H9 (cell line): ENCODE measurements around the gene HES6. TPM values are rescaled to one million over a fixed set of nuclear protein-coding genes. Genes with fewer than 3 reads are reported as not detected.

Experiments used
- DNase-seq: peaks from one replicate; pipeline ENCODE4 v3.0.0-alpha.2; 2017
- H2AFZ ChIP-seq: one replicate; pipeline ENCODE4 v1.6.1; 2013; ENCODE audit warnings: mild to moderate bottlenecking, low read length, control low read depth, moderate library complexity
- H2AK5ac ChIP-seq: 2 replicates; pipeline ENCODE4 v1.6.1; 2013; ENCODE audit warnings: low read length, control low read depth, mixed read lengths; ENCODE audit not compliant: insufficient read length
- H2BK120ac ChIP-seq: one replicate; pipeline ENCODE4 v1.6.1; 2013; ENCODE audit warnings: low read depth, mild to moderate bottlenecking, low read length, control low read depth, inconsistent platforms; ENCODE audit not compliant: poor library complexity, severe bottlenecking
- H2BK12ac ChIP-seq: 2 replicates; pipeline ENCODE4 v1.6.1; 2013; ENCODE audit warnings: low read length, control low read depth, mixed read lengths, low read depth; ENCODE audit not compliant: insufficient read length
- H2BK15ac ChIP-seq: 2 replicates; pipeline ENCODE4 v1.6.1; 2013; ENCODE audit warnings: low read depth, low read length, control low read depth
- H2BK20ac ChIP-seq: one replicate; pipeline ENCODE4 v1.6.1; 2013; ENCODE audit warnings: low read depth, mild to moderate bottlenecking, low read length, control low read depth, inconsistent platforms; ENCODE audit not compliant: poor library complexity, severe bottlenecking
- H2BK5ac ChIP-seq: 2 replicates; pipeline ENCODE4 v1.6.1; 2013; ENCODE audit warnings: low read length, control low read depth, mixed read lengths; ENCODE audit not compliant: insufficient read length
- H3K14ac ChIP-seq: 2 replicates; pipeline ENCODE4 v1.6.1; 2013; ENCODE audit warnings: low read length, control low read depth; ENCODE audit not compliant: insufficient read depth
- H3K18ac ChIP-seq: 2 replicates; pipeline ENCODE4 v1.6.1; 2013; ENCODE audit warnings: low read depth, mild to moderate bottlenecking, mixed read lengths, low read length, control low read depth; ENCODE audit not compliant: insufficient read length
- H3K23ac ChIP-seq: 2 replicates; pipeline ENCODE4 v1.6.1; 2013; ENCODE audit warnings: low read length, control low read depth, mixed read lengths, low read depth; ENCODE audit not compliant: insufficient read length
- H3K23me2 ChIP-seq: 2 replicates; pipeline ENCODE4 v1.6.1; 2013; ENCODE audit warnings: low read depth, mild to moderate bottlenecking, mixed read lengths, low read length, control low read depth; ENCODE audit not compliant: insufficient read length, poor library complexity, severe bottlenecking
- H3K27ac ChIP-seq: 2 replicates; pipeline ENCODE4 v1.5.1; 2013; ENCODE audit warnings: low read length, control low read depth, mixed read lengths, low read depth; ENCODE audit not compliant: insufficient read length
- H3K27me3 ChIP-seq: 2 replicates; pipeline ENCODE4 v1.6.1; 2013; ENCODE audit warnings: low read length, control low read depth, inconsistent platforms; ENCODE audit not compliant: insufficient read depth
- H3K4ac ChIP-seq: 2 replicates; pipeline ENCODE4 v1.6.1; 2013; ENCODE audit warnings: low read depth, mild to moderate bottlenecking, control low read depth, inconsistent platforms, low read length, moderate library complexity
- H3K4me1 ChIP-seq: 2 replicates; pipeline ENCODE4 v1.6.1; 2013; ENCODE audit warnings: low read length, control low read depth, inconsistent platforms; ENCODE audit not compliant: insufficient read depth
- H3K4me2 ChIP-seq: 2 replicates; pipeline ENCODE4 v1.6.1; 2013; ENCODE audit warnings: low read length, control low read depth, mixed read lengths; ENCODE audit not compliant: insufficient read length, insufficient read depth
- H3K56ac ChIP-seq: 2 replicates; pipeline ENCODE4 v1.6.1; 2013; ENCODE audit warnings: low read depth, mild to moderate bottlenecking, mixed read lengths, low read length, control low read depth; ENCODE audit not compliant: insufficient read length
- H3K79me1 ChIP-seq: 2 replicates; pipeline ENCODE4 v1.6.1; 2013; ENCODE audit warnings: low read depth, mild to moderate bottlenecking, moderate library complexity, low read length, control low read depth, inconsistent platforms; ENCODE audit not compliant: insufficient read depth, poor library complexity, severe bottlenecking
- H3K79me2 ChIP-seq: 2 replicates; pipeline ENCODE4 v1.6.1; 2013; ENCODE audit warnings: low read length, control low read depth, inconsistent platforms; ENCODE audit not compliant: insufficient read depth
- H3K9ac ChIP-seq: 2 replicates; pipeline ENCODE4 v1.6.1; 2013; ENCODE audit warnings: low read length, control low read depth, mixed read lengths; ENCODE audit not compliant: insufficient read length; ENCODE audit errors: extremely low read depth
- H3K9me3 ChIP-seq: one replicate; pipeline ENCODE4 v1.6.1; 2013; ENCODE audit warnings: low read depth, low read length, inconsistent platforms; ENCODE audit not compliant: control insufficient read depth
- H3T11ph ChIP-seq: one replicate; pipeline ENCODE4 v1.6.1; 2013; ENCODE audit warnings: mild to moderate bottlenecking, low read length, control low read depth, inconsistent platforms
- H4K20me1 ChIP-seq: one replicate; pipeline ENCODE4 v1.6.1; 2013; ENCODE audit not compliant: control insufficient read depth, insufficient read length, insufficient read depth
- H4K5ac ChIP-seq: 2 replicates; pipeline ENCODE4 v1.6.1; 2013; ENCODE audit warnings: low read depth, mild to moderate bottlenecking, mixed read lengths, low read length, control low read depth; ENCODE audit not compliant: insufficient read length
- H4K8ac ChIP-seq: replicated peaks from 2 replicates; pipeline ENCODE4 v1.6.1; 2013; ENCODE audit warnings: low read length, control low read depth, mixed read lengths, low read depth; ENCODE audit not compliant: insufficient read length
- H4K91ac ChIP-seq: 2 replicates; pipeline ENCODE4 v1.6.1; 2013; ENCODE audit warnings: low read depth, mild to moderate bottlenecking, moderate library complexity, mixed read lengths, low read length, control low read depth; ENCODE audit not compliant: insufficient read length
- H3K27ac Mint-ChIP-seq, 3 experiments: 2 replicates in 2 of 3; 3 replicates in 1 of 3; pipeline ENCODE4 v1.8.0; 2020 to 2021; ENCODE audit warnings: mixed read lengths in 3 of 3, mild to moderate bottlenecking in 1 of 3, moderate library complexity in 1 of 3
- H3K27me3 Mint-ChIP-seq: 2 replicates; pipeline ENCODE4 v1.8.0; 2021; ENCODE audit warnings: low read depth, mild to moderate bottlenecking, moderate library complexity, mixed read lengths
- H3K36me3 Mint-ChIP-seq, 3 experiments: 2 replicates in 2 of 3; 3 replicates in 1 of 3; pipeline ENCODE4 v1.8.0; 2020 to 2021; ENCODE audit warnings: low read depth in 3 of 3, mixed read lengths in 3 of 3; ENCODE audit not compliant: insufficient read depth in 1 of 3
- H3K4me1 Mint-ChIP-seq, 2 experiments: 2 replicates each; pipeline ENCODE4 v1.8.0; 2020; ENCODE audit warnings: mixed read lengths in 2 of 2
- H3K4me3 Mint-ChIP-seq, 2 experiments: 2 replicates in 1 of 2; 3 replicates in 1 of 2; pipeline ENCODE4 v1.8.0; 2020 to 2021; ENCODE audit warnings: mild to moderate bottlenecking in 2 of 2, mixed read lengths in 2 of 2, moderate library complexity in 1 of 2
- H3K9me3 Mint-ChIP-seq, 2 experiments: 2 replicates in 1 of 2; 3 replicates in 1 of 2; pipeline ENCODE4 v1.8.0; 2020; ENCODE audit warnings: mild to moderate bottlenecking in 2 of 2, mixed read lengths in 2 of 2, moderate library complexity in 1 of 2
- CTCF ChIP-seq: fragments of 200-600 bp; sonication (generic); conservative IDR thresholded peaks from 3 replicates; pipeline ENCODE4 v1.8.0; 2021; ENCODE audit warnings: antibody characterized with exemption, mild to moderate bottlenecking
- WGBS: extraction: QIAGEN DNeasy Blood & Tissue Kit; methylation state at CpG from one replicate; pipeline ENCODE4 v1.1.7; 2013; ENCODE audit warnings: missing lambda C conversion rate, low lambda C conversion rate, mixed read lengths; ENCODE audit not compliant: insufficient read length; ENCODE audit errors: extremely low coverage; 5-methylcytosine and 5-hydroxymethylcytosine counted together
- total RNA-seq: library from RNA; stranded (reverse); gene quantifications from 2 replicates; pipeline ENCODE4 v1.2.1, GENCODE V29; 2021

The HES6 gene
- total RNA-seq, 1 experiment from 2014 or later: 27.1 TPM

GRCh38 chr2:238286095-238286494 is 46.3 kb upstream of the HES6 start:
- H3K4me1 Mint-ChIP-seq: peaks cover 37 to 54% of the 10 kb centered on the region in 2 experiments
- H3K36me3 Mint-ChIP-seq: no peaks in the 10 kb centered on the region; a peak in 1 of 7 replicates
- H3K9me3 Mint-ChIP-seq: no peaks in the 10 kb centered on the region
- H3K27ac ChIP-seq: no peak overlapping the region
- H3K79me2 ChIP-seq: no peaks in the 10 kb centered on the region; the same call in 1 of the 2 replicates
- H3K23me2 ChIP-seq: peaks cover 11% of the 10 kb centered on the region
- peak overlapping the region in 2 of 3 experiments; percentile 76 to 95; a peak in 3 of 7 replicates for H3K27ac Mint-ChIP-seq
- no peaks in the 10 kb centered on the region for H3K9me3 ChIP-seq
- H4K8ac ChIP-seq: no peak overlapping the region
- no peak for DNase-seq
- H3K27me3 ChIP-seq: no peaks in the 10 kb centered on the region
- no peak overlapping the region for H3K9ac ChIP-seq
- no peak overlapping the region for H2AFZ ChIP-seq
- H3K56ac ChIP-seq: no peak overlapping the region
- H2BK120ac ChIP-seq: no peak overlapping the region
- H2AK5ac ChIP-seq: no peak overlapping the region
- H2BK15ac ChIP-seq: no peak overlapping the region
- no peak overlapping the region for H3K23ac ChIP-seq
- peaks cover 9% of the 10 kb centered on the region for H3K27me3 Mint-ChIP-seq
- H3K4me2 ChIP-seq: no peak overlapping the region
- peak overlapping the region; percentile 61 for H3K18ac ChIP-seq
- H3K4me1 ChIP-seq: no peaks in the 10 kb centered on the region; the same call in 1 of the 2 replicates
- no peak for TF ChIP-seq CTCF
- H3T11ph ChIP-seq: no peak overlapping the region
- no CpG with 5 or more reads among the region's 7 CpGs for WGBS
- peak overlapping the region; percentile 40; the same call in 1 of the 2 replicates for H3K14ac ChIP-seq
- no peaks in the 10 kb centered on the region for H3K79me1 ChIP-seq
- no peak overlapping the region for H2BK12ac ChIP-seq
- H2BK20ac ChIP-seq: no peak overlapping the region
- H4K91ac ChIP-seq: no peak overlapping the region
- H4K20me1 ChIP-seq: no peaks in the 10 kb centered on the region
- no peak overlapping the region for H3K4ac ChIP-seq
- peak overlapping the region in 1 of 2 experiments; percentile 35; a peak in 2 of 5 replicates for H3K4me3 Mint-ChIP-seq
- no peak overlapping the region for H2BK5ac ChIP-seq
- H4K5ac ChIP-seq: no peak overlapping the region
